HEK293 (cell line): Measurements from ENCODE around the gene ADAMTS13.

ENCODE experiments used
- YY1 ChIP-seq: fragments of 450-650 bp; formaldehyde crosslinking; IDR thresholded peaks from 2 replicates; pipeline ENCODE4 v1.5.1; 2018; ENCODE audit warnings: missing biosample characterization, missing genetic modification characterization
- ZBTB48 ChIP-seq: fragments of 450-650 bp; formaldehyde crosslinking; IDR thresholded peaks from 2 replicates; pipeline ENCODE4 v1.5.1; 2016; ENCODE audit warnings: missing biosample characterization, missing genetic modification characterization
- ZEB2 ChIP-seq: fragments of 450-650 bp; formaldehyde crosslinking; IDR thresholded peaks from 2 replicates; pipeline ENCODE4 v1.5.1; 2016; ENCODE audit warnings: missing biosample characterization, missing genetic modification characterization
- ZFP3 ChIP-seq: fragments of 450-650 bp; formaldehyde crosslinking; IDR thresholded peaks from 2 replicates; pipeline ENCODE4 v1.5.1; 2016; ENCODE audit warnings: low read depth, missing biosample characterization, missing genetic modification characterization
- ZNF514 ChIP-seq: fragments of 450-650 bp; formaldehyde crosslinking; IDR thresholded peaks from 2 replicates; pipeline ENCODE4 v1.5.1; 2016; ENCODE audit warnings: missing biosample characterization, missing genetic modification characterization
- ZNF707 ChIP-seq: fragments of 450-650 bp; formaldehyde crosslinking; IDR thresholded peaks from 2 replicates; pipeline ENCODE4 v1.5.1; 2016; ENCODE audit warnings: missing biosample characterization, missing genetic modification characterization
- ZNF785 ChIP-seq: fragments of 450-650 bp; formaldehyde crosslinking; IDR thresholded peaks from 2 replicates; pipeline ENCODE4 v1.5.1; 2016; ENCODE audit warnings: missing biosample characterization, missing genetic modification characterization
- TF ChIP-seq, protein P1 (sequence below): fragments of 450-650 bp; formaldehyde crosslinking; IDR thresholded peaks from 2 replicates; pipeline ENCODE4 v1.5.1; 2016; ENCODE audit warnings: missing biosample characterization, missing genetic modification characterization
- TF ChIP-seq, protein P2 (sequence below): IDR thresholded peaks from 2 replicates; pipeline ENCODE4 v1.6.1; 2011; ENCODE audit warnings: mild to moderate bottlenecking, low read depth, low read length, borderline replicate concordance

DNA sequence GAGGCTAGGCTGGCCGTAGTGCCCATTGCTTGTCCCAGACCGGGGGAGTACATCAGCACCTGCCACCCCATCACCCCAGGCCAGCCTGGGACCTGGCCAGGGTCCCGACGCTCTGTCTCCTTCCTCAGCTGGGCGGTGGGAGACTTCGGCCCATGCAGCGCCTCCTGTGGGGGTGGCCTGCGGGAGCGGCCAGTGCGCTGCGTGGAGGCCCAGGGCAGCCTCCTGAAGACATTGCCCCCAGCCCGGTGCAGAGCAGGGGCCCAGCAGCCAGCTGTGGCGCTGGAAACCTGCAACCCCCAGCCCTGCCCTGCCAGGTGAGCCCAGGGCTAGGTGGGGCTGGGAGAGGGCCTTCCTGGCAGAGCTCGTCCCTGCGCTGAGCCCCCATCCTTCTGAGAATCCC is 21.1 kb downstream of the ADAMTS13 start:
- TF ChIP-seq ZEB2 (tag by site-specific recombination) (no peak), ZBTB48 (tag by site-specific recombination) (no peak), YY1 (no peak), ZNF785 (tag by site-specific recombination) (no peak), ZNF707 (no peak), ZNF514 (no peak), ZFP3 (tag by site-specific recombination) (no peak)
- TF ChIP-seq, protein P1, sequence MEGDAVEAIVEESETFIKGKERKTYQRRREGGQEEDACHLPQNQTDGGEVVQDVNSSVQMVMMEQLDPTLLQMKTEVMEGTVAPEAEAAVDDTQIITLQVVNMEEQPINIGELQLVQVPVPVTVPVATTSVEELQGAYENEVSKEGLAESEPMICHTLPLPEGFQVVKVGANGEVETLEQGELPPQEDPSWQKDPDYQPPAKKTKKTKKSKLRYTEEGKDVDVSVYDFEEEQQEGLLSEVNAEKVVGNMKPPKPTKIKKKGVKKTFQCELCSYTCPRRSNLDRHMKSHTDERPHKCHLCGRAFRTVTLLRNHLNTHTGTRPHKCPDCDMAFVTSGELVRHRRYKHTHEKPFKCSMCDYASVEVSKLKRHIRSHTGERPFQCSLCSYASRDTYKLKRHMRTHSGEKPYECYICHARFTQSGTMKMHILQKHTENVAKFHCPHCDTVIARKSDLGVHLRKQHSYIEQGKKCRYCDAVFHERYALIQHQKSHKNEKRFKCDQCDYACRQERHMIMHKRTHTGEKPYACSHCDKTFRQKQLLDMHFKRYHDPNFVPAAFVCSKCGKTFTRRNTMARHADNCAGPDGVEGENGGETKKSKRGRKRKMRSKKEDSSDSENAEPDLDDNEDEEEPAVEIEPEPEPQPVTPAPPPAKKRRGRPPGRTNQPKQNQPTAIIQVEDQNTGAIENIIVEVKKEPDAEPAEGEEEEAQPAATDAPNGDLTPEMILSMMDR (tag by site-specific recombination), result no peak
- TF ChIP-seq, protein P2, sequence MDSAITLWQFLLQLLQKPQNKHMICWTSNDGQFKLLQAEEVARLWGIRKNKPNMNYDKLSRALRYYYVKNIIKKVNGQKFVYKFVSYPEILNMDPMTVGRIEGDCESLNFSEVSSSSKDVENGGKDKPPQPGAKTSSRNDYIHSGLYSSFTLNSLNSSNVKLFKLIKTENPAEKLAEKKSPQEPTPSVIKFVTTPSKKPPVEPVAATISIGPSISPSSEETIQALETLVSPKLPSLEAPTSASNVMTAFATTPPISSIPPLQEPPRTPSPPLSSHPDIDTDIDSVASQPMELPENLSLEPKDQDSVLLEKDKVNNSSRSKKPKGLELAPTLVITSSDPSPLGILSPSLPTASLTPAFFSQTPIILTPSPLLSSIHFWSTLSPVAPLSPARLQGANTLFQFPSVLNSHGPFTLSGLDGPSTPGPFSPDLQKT, result no peak
